Measurements from ENCODE around the gene S100A11.
A peak's percentile ranks its signal among the peaks of the same experiment; 100 is the strongest.

Gene S100A11

DNA sequence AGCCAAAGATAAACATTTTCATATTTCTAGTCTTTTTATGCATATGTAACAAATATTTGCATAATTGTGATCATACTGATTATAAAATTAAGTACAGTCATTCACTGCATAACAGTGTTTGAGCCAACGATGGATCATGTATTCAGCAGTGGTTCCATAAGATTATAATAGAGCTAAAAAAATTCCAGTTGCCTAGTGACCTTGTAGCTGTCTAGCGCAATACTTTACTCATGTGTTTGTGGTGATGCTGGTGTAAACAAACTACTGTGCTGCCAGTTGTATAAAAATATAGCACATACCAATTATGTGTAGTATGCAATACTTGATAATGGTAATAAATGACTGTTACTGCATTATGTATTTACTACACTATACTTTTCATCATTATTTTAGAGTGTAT lies 41.0 kb downstream of the S100A11 start:
- Histone ChIP-seq H3K9me3 (no peaks in the 10 kb centered on the region), H3K36me3 (no peaks in the 10 kb centered on the region), H3K27ac (no peak overlapping the region), H3K4me3 (ENCODE audit: low read depth in 1 of 2, low read length in 1 of 2) (no peak overlapping the region), H3K4me1 (ENCODE audit: control insufficient read depth in 1 of 2, insufficient read depth in 1 of 2, low read depth in 1 of 2, low read length in 1 of 2) (peaks cover 17 to 23% of the 10 kb centered on the region in 2 experiments), H3K27me3 (peaks cover 98% of the 10 kb centered on the region)
- TF ChIP-seq CTCF (IDR thresholded peaks at IDR 0.05) = no peak

DNA sequence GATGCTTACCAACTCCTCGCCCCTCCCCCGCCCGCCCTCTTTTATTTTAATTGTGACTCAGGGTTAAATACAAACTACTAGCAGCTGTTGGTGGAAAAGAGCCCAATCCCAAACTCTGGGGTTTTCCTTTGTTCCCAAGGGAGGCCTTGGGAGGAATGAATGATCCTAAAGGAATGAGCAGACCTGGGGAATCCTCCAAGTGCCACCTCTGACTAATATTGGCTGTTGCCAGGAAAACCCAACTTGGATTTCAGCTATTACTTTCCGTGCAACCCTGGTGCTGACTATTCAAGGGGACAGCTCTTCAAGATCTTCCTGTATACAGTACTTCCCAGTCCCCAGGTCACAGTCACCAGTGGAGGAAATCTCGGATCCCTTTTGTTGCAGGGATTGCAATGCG lies 41.8 kb downstream of the S100A11 start:
- Histone ChIP-seq H3K27me3 (peaks cover 100% of the 10 kb centered on the region), H3K27ac (no peak overlapping the region), H3K4me1 (ENCODE audit: control insufficient read depth in 1 of 2, insufficient read depth in 1 of 2, low read depth in 1 of 2, low read length in 1 of 2) (peaks cover 17 to 23% of the 10 kb centered on the region in 2 experiments), H3K9me3 (no peaks in the 10 kb centered on the region), H3K4me3 (ENCODE audit: low read depth in 1 of 2, low read length in 1 of 2) (no peak overlapping the region), H3K36me3 (no peaks in the 10 kb centered on the region)
- TF ChIP-seq CTCF (IDR thresholded peaks at IDR 0.05) = no peak

DNA sequence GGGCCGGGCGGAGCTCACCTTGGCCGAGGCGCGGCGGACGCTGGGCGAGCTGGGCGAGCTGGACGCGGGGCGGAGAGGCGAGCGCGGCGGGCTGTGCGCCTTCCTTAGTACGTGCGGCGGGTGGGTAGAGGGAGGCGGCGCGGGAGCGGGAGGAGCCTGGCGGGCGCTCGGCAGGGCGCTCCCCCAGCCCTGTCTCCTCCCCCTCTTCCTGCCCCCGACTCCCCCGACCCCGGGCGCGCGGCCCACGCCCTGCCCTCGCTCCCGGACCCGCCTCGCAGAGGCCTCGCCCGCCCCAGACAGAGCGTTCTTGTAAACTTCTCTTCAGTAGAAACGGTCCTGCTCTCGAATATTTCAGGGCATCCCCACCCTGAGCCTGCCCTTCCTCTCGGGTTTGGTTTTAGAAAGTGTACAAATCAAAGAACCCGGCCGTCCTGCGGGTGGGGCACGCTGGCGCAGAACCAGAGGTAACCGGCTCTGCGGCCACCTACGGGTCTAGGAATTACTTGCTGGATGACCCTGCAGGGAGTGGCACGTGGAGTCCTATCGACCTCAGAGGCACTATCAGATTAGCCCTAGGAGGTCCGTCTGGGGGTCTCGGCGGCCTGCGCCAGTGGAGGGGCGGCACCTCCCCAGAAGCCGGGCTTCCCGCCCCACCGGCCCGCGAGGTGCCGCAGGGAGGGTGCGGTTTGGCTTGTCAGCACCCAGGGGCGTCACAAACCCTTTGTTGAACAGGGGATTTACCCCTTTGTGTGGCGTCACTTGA lies 42.9 kb downstream of the S100A11 start, which contains the start of gene S100A10:
TSS of gene S100A10 (minus strand) at position 126 of the 763 bp plus-strand sequence. CDS start 7,629 bp downstream, outside the sequence.
- TF ChIP-seq CTCF (IDR thresholded peaks at IDR 0.05) = no peak
- H3K36me3 ChIP-seq = no peaks in the 10 kb centered on the region
- peaks cover 17 to 26% of the 10 kb centered on the region in 2 experiments for H3K4me1 ChIP-seq (ENCODE audit: control insufficient read depth in 1 of 2, insufficient read depth in 1 of 2, low read depth in 1 of 2, low read length in 1 of 2)
- no peak within 1 kb of the TSS for H3K27ac ChIP-seq
- peaks cover 100% of the 10 kb centered on the region for H3K27me3 ChIP-seq
- H3K4me3 ChIP-seq (ENCODE audit: low read depth in 1 of 2, low read length in 1 of 2) = peak within 1 kb of the TSS in 1 of 2 experiments; percentile 55
- no peaks in the 10 kb centered on the region for H3K9me3 ChIP-seq

DNA sequence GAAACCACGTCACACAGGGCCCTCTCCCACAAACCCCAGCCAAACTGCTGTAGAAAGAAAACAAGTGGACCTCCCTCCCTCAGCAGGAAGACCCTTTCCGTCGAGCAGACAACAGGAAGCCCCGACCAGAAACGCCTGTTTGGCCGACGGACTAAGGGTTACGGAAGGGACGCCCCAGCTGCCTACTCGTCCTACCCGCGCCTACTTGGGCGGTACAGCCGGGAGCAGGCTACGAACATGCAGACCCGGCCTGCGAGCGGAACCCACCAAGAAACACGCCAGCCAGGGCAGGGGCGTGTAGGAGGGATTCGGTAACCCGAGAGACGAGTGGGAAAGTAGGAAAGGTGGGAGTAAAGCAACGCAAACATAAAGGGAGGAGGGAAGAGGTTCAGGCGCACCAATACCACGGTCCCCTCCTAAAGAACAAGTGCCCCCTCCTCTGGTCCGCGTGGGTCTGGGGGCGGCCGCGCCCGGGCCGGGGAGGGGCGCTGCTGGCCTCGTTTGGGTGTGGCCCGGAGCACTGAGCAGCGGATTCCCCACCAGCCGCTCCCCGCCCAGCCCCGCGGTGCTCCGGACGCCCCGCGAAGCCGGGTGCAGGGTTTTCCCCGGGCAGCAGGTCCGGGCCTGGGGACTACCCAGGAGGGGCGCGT lies 43.6 kb downstream of the S100A11 start:
- H3K4me1 ChIP-seq (ENCODE audit: control insufficient read depth in 1 of 2, insufficient read depth in 1 of 2, low read depth in 1 of 2, low read length in 1 of 2) = peaks cover 17 to 26% of the 10 kb centered on the region in 2 experiments
- TF ChIP-seq CTCF (IDR thresholded peaks at IDR 0.05) = no peak
- H3K4me3 ChIP-seq (ENCODE audit: low read depth in 1 of 2, low read length in 1 of 2) = peak overlapping the region in 1 of 2 experiments; percentile 55

GRCh38 chr1:151992303-151993083 lies 44.3 kb downstream of the S100A11 start:
- no peaks in the 10 kb centered on the region for H3K36me3 ChIP-seq
- H3K4me3 ChIP-seq (ENCODE audit: low read depth in 1 of 2, low read length in 1 of 2) = peak overlapping the region in 1 of 2 experiments; percentile 55
- peaks cover 98% of the 10 kb centered on the region for H3K27me3 ChIP-seq
- no peaks in the 10 kb centered on the region for H3K9me3 ChIP-seq
- TF ChIP-seq CTCF (IDR thresholded peaks at IDR 0.05) = no peak
- H3K4me1 ChIP-seq (ENCODE audit: control insufficient read depth in 1 of 2, insufficient read depth in 1 of 2, low read depth in 1 of 2, low read length in 1 of 2) = peaks cover 17 to 26% of the 10 kb centered on the region in 2 experiments
- no peak overlapping the region for H3K27ac ChIP-seq

More for the DNA sequence above, 43.6 kb downstream of the S100A11 start:
- Histone ChIP-seq H3K27ac (no peak overlapping the region), H3K27me3 (peaks cover 100% of the 10 kb centered on the region), H3K9me3 (no peaks in the 10 kb centered on the region), H3K36me3 (no peaks in the 10 kb centered on the region)

Measured in neutrophil (primary cell).